Stimulated activated naive CD8-positive, alpha-beta T cell treated with anti-CD3 and anti-CD28 coated beads, Interleukin-15, Interleukin-2, amounts not matched to agents 100 U/mL and 50 U/mL, for 24 hours (primary cell): ENCODE measurements around the gene ACSL6.
A peak's percentile ranks its signal among the peaks of the same experiment; 100 is the strongest.

Source experiments
- ATAC-seq: fragments of 150-1000 bp; cut with Tn5 transposase; one replicate; pipeline ENCODE4 v1.10.0; 2021
- DNase-seq: peaks from one replicate; pipeline ENCODE4 v3.0.0; 2021

ACSL6 gene

DNA sequence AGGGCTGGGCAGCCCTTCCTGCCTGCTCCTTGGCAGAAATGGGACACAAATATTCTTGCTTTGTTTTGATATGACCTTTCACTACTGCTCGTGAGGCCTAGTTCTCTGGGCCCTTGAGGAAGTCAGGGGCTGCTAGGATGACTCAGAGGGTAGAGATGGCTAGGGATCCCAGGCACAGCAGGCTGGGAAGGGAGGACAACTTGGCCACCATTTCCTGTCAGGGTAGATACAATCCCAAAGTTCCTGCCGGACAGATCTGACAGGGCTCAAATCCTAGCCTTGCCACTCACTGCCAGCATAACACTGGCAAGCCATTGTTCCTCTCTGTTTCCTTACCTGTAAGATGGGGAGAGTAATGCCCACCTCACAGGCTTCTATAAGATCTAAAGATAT is 34.2 kb downstream of the ACSL6 start:
- no peak for DNase-seq
- ATAC-seq = no peak

- ATAC-seq (no peak), DNase-seq (no peak)
Measured at GRCh38 chr5:131976414-131977211, 34.8 kb downstream of the ACSL6 start.

GRCh38 chr5:131974956-131975726 is 36.3 kb downstream of the ACSL6 start:
- DNase-seq (peak; percentile 9), ATAC-seq (peak; percentile 13)

DNA sequence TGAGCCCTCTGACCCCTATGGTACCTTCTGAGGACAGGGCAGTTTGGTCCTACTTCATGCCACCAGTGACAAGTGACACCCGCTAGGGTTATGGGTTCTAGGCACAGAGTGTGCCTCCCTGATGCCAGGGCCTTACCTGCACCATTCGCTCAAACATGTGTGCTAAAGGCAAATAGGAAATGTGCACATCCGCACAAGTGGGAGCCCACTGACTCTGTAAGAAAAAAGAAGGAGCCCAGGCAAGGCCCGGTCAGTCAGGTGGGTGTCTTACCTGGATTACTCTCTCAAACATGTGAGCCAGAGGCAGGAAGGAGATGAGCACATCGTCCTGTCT is 36.9 kb downstream of the ACSL6 start:
- DNase-seq (peak; percentile 7), ATAC-seq (no peak)

DNA sequence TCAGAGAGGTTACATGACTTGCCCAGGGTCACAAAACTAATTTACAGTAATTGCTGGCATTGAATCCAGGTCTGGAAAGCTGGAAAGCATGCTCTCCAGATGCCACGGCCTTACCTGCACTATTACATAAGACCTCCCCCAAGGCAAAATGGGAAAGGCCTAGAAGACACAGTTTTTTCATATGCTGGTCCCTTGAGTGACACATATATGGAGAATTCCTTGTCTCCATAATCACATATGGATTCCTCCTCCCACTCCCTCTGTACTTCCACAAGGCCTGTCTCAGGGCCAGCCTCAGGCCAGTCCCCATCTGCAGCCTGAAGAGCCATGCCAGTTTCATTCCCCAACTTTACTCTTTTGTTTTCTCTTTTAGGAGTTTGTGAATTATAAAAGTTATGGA is 37.4 kb downstream of the ACSL6 start:
- DNase-seq (no peak), ATAC-seq (no peak)

DNA sequence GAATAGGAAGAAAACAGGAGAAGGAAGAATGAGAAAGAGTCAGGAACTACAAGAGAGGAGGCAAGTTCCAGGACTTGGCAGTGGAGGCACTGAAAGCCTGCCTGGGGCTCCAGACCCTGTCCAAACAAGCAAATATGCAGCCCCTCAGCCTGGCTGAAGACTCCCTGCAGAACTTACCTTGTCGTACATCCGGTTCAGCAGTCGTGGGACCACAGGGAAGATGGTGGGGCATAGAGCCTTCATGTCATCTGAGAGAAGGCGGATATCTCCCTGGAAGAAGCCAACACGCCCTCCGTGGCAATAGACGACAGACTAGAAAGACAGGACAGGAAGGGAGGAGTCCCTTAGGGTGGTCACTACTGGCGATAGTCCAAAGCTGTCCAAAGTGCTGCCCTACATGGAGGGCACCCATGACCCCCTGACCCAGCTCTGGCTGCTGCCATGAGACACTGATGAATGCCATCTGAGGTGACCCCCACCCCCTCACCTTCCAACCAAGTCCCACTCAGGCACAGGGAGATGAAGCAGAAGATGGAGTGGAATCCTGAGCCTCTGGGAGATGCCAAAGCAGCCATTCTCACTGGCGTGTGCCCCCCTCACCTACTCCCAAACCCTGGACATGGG is 38.3 kb downstream of the ACSL6 start:
- ATAC-seq = no peak
- no peak for DNase-seq

GRCh38 chr5:131968396-131968954 is 43.0 kb downstream of the ACSL6 start:
- ATAC-seq = no peak
- no peak for DNase-seq

GRCh38 chr5:131966551-131966950 is 44.9 kb downstream of the ACSL6 start:
- no peak for ATAC-seq

GRCh38 chr5:131965826-131966415 is 45.5 kb downstream of the ACSL6 start:
- DNase-seq (no peak), ATAC-seq (no peak)

More at GRCh38 chr5:131966551-131966950, 44.9 kb downstream of the ACSL6 start:
- no peak for DNase-seq

- peak; percentile 78 for ATAC-seq
- peak; percentile 30 for DNase-seq
Measured at GRCh38 chr5:131959906-131960305, 51.6 kb downstream of the ACSL6 start.

GRCh38 chr5:131959136-131959535 is 52.3 kb downstream of the ACSL6 start:
- DNase-seq = no peak
- no peak for ATAC-seq

GRCh38 chr5:131957721-131958441 is 53.6 kb downstream of the ACSL6 start:
- no peak for DNase-seq
- peak; percentile 47 for ATAC-seq

- ATAC-seq = no peak
- DNase-seq = no peak
Measured at GRCh38 chr5:131953969-131954368, 57.5 kb downstream of the ACSL6 start.

GRCh38 chr5:131952301-131952857 is 59.1 kb downstream of the ACSL6 start:
- DNase-seq (no peak), ATAC-seq (no peak)

DNA sequence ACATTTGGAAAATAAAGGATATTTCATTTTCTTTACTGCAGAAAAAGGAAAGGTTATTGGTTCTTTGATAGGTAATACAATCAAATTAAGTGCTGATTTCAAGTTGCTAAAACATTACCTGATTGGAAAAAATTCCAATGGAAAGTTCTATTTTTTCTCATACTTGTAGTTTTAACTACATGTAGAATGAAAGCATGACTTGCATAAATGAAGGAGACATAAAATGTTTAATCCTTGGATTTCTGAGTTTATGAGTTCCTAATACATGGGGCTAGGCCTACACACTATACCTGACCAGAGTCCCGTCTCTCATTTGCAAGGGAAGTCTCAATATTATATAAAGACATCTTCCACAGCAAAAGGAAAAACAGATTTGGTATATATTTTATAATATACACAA is 60.8 kb downstream of the ACSL6 start:
- ATAC-seq (no peak), DNase-seq (no peak)

- ATAC-seq = no peak
Measured at GRCh38 chr5:131947445-131947844, 64.0 kb downstream of the ACSL6 start.

GRCh38 chr5:131945551-131946168 is 65.8 kb downstream of the ACSL6 start, which contains the start of gene MEIKIN:
Gene MEIKIN, minus strand, starts transcription at chr5:131945663. Its CDS starts 158 bp downstream, at chr5:131945505.
- no peak for ATAC-seq
- DNase-seq = no peak

More at GRCh38 chr5:131947445-131947844, 64.0 kb downstream of the ACSL6 start:
- no peak for DNase-seq

GRCh38 chr5:131944702-131945550 is 66.5 kb downstream of the ACSL6 start:
- no peak for ATAC-seq

GRCh38 chr5:131943916-131944315 is 67.5 kb downstream of the ACSL6 start:
- ATAC-seq (no peak), DNase-seq (no peak)

More at GRCh38 chr5:131944702-131945550, 66.5 kb downstream of the ACSL6 start:
- DNase-seq = no peak

DNA sequence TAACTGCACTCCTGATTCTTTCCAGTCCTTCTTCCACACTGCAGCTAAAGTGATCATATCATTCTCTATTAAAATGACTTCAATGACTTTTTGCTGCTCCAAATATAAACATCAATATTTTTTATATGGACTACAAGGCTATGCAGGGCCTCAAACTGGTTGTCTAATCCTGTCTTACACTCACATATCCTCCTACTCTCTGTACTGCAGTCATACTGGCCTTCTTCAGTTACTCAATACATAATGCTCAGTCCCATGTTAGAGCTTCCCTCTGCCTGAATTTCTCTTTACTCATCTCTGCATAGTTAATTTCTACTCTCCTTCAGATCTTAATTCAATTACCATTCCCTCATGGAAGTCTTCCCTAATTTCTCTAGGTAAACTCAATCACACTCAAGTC is 69.4 kb downstream of the ACSL6 start:
- ATAC-seq = no peak
- no peak for DNase-seq
